Vagina (tissue), 2 donors: ENCODE measurements around the gene SPOCK1. TPM values are rescaled to one million over a fixed set of nuclear protein-coding genes. Genes with fewer than 3 reads are reported as not detected.

Source experiments
- DNase-seq, 2 donors: peaks; one replicate each; pipeline ENCODE4 v3.0.0-alpha.2; 2017; ENCODE audit errors: extremely low spot score in 2 of 2
- H3K27ac ChIP-seq: fragments of 200-600 bp; sonication (generic); one replicate; pipeline ENCODE4 v1.5.1; 2019
- H3K27me3 ChIP-seq: fragments of 200-600 bp; sonication (generic); one replicate; pipeline ENCODE4 v1.5.1; 2019
- H3K36me3 ChIP-seq, 2 donors: fragments of 200-600 bp; sonication (generic); one replicate each; pipeline ENCODE4 v1.5.1; 2017 to 2019
- H3K4me1 ChIP-seq: fragments of 200-600 bp; sonication (generic); one replicate; pipeline ENCODE4 v1.5.1; 2019
- H3K4me3 ChIP-seq, 2 donors: fragments of 200-600 bp; sonication (generic); 1 replicate in 1 of 2; 2 replicates in 1 of 2; pipeline ENCODE4 v1.5.1; 2016 to 2019
- H3K9me3 ChIP-seq: fragments of 200-600 bp; sonication (generic); one replicate; pipeline ENCODE4 v1.5.1; 2019
- POLR2A ChIP-seq, 2 donors: fragments of 450-650 bp; IDR thresholded peaks; one replicate each; pipeline ENCODE4 v1.6.1; 2017; ENCODE audit warnings: antibody characterized with exemption in 2 of 2, mild to moderate bottlenecking in 2 of 2, moderate library complexity in 2 of 2
- POLR2AphosphoS5 ChIP-seq, 2 donors: sonication (generic); formaldehyde crosslinking; IDR thresholded peaks; one replicate each; pipeline ENCODE4 v1.9.0; 2017; ENCODE audit warnings: antibody characterized with exemption in 2 of 2, mild to moderate bottlenecking in 2 of 2, low read depth in 1 of 2; ENCODE audit not compliant: insufficient read depth in 1 of 2
- intact Hi-C: fragments of 100-400 bp; cut with DNase I; formaldehyde crosslinking; loops from one replicate; pipeline ENCODE4 v1.15.1; 2023
- total RNA-seq: library from RNA; depleted of rRNA; stranded (reverse); fragments of >200 nt; gene quantifications from one replicate; pipeline ENCODE4 v1.2.3, GENCODE V29; 2016
- TF ChIP-seq, protein P1 (sequence below), 3 experiments: fragments of 450-650 bp in 2 of 3; fragments of 200-600 bp in 1 of 3; sonication (generic) in 1 of 3; IDR thresholded peaks; one replicate each; pipeline ENCODE4 v1.5.1; 2017 to 2019; ENCODE audit warnings: antibody characterized with exemption in 3 of 3, mild to moderate bottlenecking in 2 of 3, moderate library complexity in 2 of 3

The SPOCK1 gene
- total RNA-seq, 1 donor from 2014 or later, result 70.7 TPM

DNA sequence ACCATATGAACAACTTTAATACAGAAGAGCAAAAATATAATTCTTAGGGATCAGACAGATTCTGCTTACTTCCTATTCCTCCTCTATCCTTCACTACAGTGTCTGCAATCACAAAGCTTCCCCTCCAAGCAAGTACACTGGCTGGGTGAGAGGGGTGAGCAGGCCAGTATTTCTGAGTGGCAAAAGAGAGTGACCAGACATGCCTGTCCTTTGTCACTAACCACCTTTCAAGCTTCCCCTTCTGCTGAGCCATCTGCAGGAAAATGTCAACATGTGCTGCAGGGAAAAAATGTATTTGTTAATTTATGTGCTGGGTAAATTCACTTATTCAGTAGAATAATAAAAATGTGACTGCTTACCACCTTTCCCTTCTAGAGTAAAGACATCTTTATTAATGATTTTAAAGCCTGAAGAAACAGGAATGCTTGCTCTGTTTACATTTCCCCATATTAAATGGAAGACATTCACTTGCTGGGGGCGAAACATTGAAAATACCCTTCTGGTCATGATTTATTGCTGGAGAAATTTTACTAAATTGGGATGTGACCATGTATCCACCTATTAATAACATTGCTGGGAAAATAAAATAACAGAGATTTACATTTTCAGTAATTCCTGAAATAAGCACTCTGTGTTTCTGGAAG is 84.9 kb downstream of the SPOCK1 start:
- H3K36me3 ChIP-seq, result no peaks in the 10 kb centered on the region
- intact Hi-C loops, result no loop called here
- H3K4me3 ChIP-seq, result no peak overlapping the region
- no peak for TF ChIP-seq POLR2A (IDR thresholded peaks at IDR 0.05)
- TF ChIP-seq, protein P1, sequence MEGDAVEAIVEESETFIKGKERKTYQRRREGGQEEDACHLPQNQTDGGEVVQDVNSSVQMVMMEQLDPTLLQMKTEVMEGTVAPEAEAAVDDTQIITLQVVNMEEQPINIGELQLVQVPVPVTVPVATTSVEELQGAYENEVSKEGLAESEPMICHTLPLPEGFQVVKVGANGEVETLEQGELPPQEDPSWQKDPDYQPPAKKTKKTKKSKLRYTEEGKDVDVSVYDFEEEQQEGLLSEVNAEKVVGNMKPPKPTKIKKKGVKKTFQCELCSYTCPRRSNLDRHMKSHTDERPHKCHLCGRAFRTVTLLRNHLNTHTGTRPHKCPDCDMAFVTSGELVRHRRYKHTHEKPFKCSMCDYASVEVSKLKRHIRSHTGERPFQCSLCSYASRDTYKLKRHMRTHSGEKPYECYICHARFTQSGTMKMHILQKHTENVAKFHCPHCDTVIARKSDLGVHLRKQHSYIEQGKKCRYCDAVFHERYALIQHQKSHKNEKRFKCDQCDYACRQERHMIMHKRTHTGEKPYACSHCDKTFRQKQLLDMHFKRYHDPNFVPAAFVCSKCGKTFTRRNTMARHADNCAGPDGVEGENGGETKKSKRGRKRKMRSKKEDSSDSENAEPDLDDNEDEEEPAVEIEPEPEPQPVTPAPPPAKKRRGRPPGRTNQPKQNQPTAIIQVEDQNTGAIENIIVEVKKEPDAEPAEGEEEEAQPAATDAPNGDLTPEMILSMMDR (IDR thresholded peaks at IDR 0.05), result no peak
- no peak for TF ChIP-seq POLR2AphosphoS5 (IDR thresholded peaks at IDR 0.05; ENCODE audit: insufficient read depth in 1 of 2, low read depth in 1 of 2)
- H3K27me3 ChIP-seq, result no peaks in the 10 kb centered on the region
- peak in 1 of 2 donors; percentile 49 for DNase-seq
- no peaks in the 10 kb centered on the region for H3K9me3 ChIP-seq
- H3K4me1 ChIP-seq, result no peaks in the 10 kb centered on the region
- H3K27ac ChIP-seq, result no peak overlapping the region

DNA sequence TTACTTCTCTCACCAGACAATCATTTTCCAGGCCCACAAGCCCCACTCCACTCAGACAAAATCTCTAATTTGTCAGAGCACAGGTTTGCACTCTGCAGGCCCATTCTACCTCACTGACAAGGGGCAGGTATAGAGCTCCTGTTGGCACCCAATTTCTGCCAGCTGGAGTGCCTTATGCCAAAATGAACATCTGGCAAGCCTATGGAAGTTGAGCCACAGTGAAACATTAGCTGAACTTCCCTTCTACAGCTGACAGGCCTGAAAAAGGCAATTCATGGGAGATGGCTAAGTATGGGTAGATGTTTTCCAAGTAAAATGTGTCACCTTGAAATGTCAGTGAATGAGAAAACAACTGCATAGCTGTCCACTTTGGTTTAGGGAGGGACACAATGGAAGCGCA is 87.0 kb downstream of the SPOCK1 start:
- Histone ChIP-seq H3K4me3 (no peak overlapping the region), H3K27me3 (no peaks in the 10 kb centered on the region), H3K9me3 (no peaks in the 10 kb centered on the region), H3K36me3 (no peaks in the 10 kb centered on the region), H3K4me1 (no peaks in the 10 kb centered on the region), H3K27ac (no peak overlapping the region)
- no peak for TF ChIP-seq POLR2A (IDR thresholded peaks at IDR 0.05)
- no peak for TF ChIP-seq POLR2AphosphoS5 (IDR thresholded peaks at IDR 0.05; ENCODE audit: insufficient read depth in 1 of 2, low read depth in 1 of 2)
- TF ChIP-seq, protein P1 (IDR thresholded peaks at IDR 0.05), result no peak
- intact Hi-C loops, result no loop called here
- DNase-seq, result peak in 1 of 2 donors; percentile 54

DNA sequence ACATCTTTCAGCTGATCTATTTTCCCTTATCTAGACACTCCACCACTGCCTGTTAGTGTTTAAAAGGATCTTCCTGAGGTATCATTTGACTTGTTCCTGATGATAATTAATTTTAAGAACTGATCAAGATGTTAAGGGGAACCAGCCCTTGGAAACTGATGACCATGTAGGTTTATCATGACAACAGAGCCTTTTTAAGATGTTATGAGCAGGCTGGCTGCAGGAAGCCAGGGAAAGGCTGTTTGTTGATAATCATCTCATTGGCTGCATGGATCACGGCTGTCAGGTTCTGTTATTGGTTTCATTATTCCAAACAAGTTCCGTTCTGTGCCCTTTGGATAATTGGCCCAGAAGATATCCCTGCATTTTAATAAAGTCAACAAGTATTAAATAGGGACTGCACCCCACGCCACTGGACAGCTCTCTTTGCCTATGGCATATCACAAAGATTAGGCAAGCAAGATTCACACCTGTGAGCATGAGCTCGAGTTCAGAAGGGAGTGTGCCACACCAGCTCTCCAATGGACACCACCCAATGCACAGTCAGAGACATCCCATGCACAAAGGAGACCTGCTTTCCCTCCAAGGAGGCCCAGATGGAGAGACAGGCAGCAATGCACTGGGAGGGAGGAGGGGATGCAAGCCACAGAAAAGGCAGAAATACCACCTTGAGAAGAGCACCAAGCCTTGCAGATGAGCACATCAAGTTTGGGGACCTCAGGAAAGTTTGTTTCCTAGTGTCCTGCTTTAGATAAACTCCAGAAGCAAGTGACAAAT is 88.7 kb downstream of the SPOCK1 start:
- intact Hi-C loops, result no loop called here
- H3K27ac ChIP-seq, result no peak overlapping the region
- H3K27me3 ChIP-seq, result no peaks in the 10 kb centered on the region
- no peak for TF ChIP-seq POLR2A (IDR thresholded peaks at IDR 0.05)
- TF ChIP-seq POLR2AphosphoS5 (IDR thresholded peaks at IDR 0.05; ENCODE audit: insufficient read depth in 1 of 2, low read depth in 1 of 2), result no peak
- TF ChIP-seq, protein P1 (IDR thresholded peaks at IDR 0.05), result no peak
- DNase-seq, result peak in 1 of 2 donors; percentile 60
- H3K4me1 ChIP-seq, result no peaks in the 10 kb centered on the region
- no peak overlapping the region for H3K4me3 ChIP-seq
- H3K9me3 ChIP-seq, result no peaks in the 10 kb centered on the region
- H3K36me3 ChIP-seq, result no peaks in the 10 kb centered on the region

DNA sequence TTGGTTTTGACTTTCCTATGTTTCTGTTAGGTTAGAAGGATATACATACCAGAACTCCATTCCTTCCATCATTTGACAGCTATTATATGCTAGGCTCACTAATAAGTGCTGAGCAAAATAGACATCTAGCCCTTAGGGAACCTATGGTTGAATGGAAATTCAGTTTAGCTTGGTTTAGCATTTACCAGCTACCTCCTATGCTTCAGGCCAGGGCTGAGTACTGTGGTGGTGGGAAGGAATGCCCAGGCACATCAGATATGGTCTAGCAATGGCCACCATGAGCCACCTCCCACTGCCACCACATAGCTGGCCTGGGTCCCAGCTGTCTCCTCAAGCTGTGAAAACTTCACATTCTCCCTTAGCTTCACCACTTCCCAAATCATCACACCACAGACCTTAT is 89.4 kb downstream of the SPOCK1 start:
- H3K9me3 ChIP-seq, result no peaks in the 10 kb centered on the region
- H3K27ac ChIP-seq, result no peak overlapping the region
- no peaks in the 10 kb centered on the region for H3K4me1 ChIP-seq
- H3K4me3 ChIP-seq, result no peak overlapping the region
- H3K36me3 ChIP-seq, result no peaks in the 10 kb centered on the region
- no peaks in the 10 kb centered on the region for H3K27me3 ChIP-seq
- peak in 1 of 2 donors; percentile 16 for DNase-seq
- no peak for TF ChIP-seq POLR2AphosphoS5 (IDR thresholded peaks at IDR 0.05; ENCODE audit: insufficient read depth in 1 of 2, low read depth in 1 of 2)
- TF ChIP-seq POLR2A (IDR thresholded peaks at IDR 0.05), result no peak
- TF ChIP-seq, protein P1 (IDR thresholded peaks at IDR 0.05), result no peak
- intact Hi-C loops, result no loop called here

DNA sequence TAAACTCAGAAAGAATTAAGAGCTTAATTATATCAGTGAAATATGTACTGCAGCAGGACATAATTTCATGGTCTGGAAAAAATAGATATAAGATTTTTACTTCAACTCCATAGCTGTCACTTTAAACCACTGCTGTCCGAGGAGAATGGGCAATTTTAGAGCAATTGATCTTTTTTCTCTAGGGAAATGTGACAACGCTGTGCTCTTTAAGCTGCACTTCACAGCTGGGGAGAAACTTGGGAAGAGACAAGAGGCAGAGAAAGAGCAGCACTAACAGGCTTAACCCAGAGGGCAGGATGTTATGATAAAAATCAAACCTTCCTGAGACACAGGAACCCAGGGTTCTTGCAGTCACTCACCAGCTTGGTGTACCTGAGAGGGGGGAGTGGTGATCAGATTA is 92.0 kb downstream of the SPOCK1 start:
- intact Hi-C loops, result no loop called here
- no peaks in the 10 kb centered on the region for H3K27me3 ChIP-seq

More for the DNA sequence above, 92.0 kb downstream of the SPOCK1 start:
- Histone ChIP-seq H3K36me3 (no peaks in the 10 kb centered on the region), H3K27ac (no peak overlapping the region), H3K9me3 (no peaks in the 10 kb centered on the region), H3K4me3 (no peak overlapping the region), H3K4me1 (no peaks in the 10 kb centered on the region)
- TF ChIP-seq POLR2AphosphoS5 (IDR thresholded peaks at IDR 0.05; ENCODE audit: insufficient read depth in 1 of 2, low read depth in 1 of 2) (no peak), POLR2A (IDR thresholded peaks at IDR 0.05) (no peak)
- TF ChIP-seq, protein P1 (IDR thresholded peaks at IDR 0.05), result no peak
- peak in 1 of 2 donors; percentile 8 for DNase-seq
